ENCODE results near the gene SERPINB13.

SERPINB13 gene, protein sequence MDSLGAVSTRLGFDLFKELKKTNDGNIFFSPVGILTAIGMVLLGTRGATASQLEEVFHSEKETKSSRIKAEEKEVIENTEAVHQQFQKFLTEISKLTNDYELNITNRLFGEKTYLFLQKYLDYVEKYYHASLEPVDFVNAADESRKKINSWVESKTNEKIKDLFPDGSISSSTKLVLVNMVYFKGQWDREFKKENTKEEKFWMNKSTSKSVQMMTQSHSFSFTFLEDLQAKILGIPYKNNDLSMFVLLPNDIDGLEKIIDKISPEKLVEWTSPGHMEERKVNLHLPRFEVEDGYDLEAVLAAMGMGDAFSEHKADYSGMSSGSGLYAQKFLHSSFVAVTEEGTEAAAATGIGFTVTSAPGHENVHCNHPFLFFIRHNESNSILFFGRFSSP

DNA sequence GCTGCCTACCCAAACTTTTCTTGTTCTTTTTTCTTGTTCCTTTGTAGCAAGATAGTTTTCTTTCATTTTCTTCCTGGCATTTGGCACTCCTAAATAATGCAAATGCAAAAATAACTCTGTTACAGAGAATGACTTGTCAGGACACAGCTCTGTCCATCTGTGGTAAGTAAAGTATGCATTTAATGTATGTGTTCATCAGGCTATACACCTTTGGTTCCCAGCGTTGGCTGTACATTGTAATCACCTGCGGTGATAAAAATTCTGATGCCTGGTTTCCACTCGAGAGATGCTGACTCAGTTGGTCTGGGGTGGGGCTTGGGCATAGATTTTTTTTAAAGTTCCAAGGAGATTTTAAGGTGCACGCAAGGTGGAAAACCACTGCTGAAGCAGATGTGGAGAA is at the start of gene SERPINB13:
TSS of gene SERPINB13 (plus strand) at position 378 of the 400 bp plus-strand sequence. CDS start 1,325 bp downstream, outside the sequence.
- no peak for DNase-seq (ENCODE audit: low read depth, low spot score)

DNA sequence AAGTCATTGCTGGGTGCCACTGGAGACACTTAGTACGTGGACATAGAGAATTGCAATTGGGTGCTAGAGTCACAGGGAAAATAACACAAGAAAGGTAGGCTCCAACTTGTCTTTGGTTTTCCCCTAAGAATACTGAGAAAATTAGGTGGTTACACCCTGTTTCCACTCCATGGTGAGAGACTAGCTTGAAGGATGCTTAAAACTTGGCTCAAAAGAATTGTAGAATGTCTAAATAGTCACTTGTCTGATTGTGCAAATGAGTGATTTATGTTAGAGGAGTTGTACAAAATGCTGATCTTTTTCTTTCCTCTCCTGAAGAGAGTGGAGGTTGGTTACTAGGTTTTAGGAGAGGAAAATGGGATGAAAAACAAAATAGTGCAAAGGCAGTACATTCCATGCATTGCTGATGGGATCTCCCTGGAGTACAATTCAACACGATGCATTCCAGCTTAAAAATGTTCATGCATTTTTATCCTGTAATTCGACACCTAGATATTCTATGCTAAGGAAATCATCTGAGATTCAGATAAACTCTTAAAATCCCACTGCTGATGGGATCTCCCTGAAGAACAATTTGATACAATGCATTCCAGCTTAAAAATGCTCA is 47.1 kb upstream of the SERPINB13 start:
- DNase-seq (ENCODE audit: low read depth, low spot score), result no peak

DNA sequence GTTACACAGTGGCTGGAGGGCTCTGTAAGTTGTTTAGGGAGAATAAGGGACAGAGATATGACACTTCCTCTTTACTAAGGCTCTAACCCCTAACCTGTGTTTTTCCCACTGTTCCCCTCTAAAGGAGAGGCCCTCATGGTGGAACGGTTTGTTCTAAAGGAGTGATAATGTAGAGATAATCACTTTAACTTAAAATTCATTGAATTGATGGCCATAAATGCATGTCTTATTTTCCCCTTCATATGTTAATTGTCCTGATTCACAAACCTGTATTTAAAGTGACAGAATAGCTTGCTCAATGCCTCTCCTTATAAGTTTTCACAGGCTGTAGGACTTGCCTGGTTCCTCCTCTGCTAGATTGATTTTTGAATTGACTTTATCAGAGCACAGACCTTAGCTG is 45.1 kb upstream of the SERPINB13 start, which contains the start of gene SERPINB12:
TSS of gene SERPINB12 (plus strand) at position 301 of the 400 bp plus-strand sequence. CDS start 13,791 bp downstream, outside the sequence.
- no peak for DNase-seq (ENCODE audit: low read depth, low spot score)

DNA sequence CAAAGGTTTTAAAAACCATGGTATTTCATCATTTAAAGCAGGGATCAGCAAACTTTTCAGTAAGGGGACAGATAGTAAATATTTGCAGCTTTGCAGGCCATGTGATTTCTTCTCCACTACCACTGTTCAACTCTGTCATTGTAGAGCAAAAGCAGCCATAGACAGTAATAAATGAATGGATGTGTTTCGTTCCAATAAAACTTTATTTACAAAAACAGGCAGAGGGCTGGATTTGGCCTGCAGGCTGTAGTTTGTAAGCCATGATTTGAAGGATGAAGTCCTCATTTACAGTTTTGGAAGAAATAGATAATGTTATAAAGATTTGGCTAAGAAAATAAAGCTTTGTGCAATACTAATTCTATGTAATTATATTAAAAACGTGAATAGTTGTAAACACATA is 43.1 kb upstream of the SERPINB13 start:
- DNase-seq (ENCODE audit: low read depth, low spot score), result no peak

DNA sequence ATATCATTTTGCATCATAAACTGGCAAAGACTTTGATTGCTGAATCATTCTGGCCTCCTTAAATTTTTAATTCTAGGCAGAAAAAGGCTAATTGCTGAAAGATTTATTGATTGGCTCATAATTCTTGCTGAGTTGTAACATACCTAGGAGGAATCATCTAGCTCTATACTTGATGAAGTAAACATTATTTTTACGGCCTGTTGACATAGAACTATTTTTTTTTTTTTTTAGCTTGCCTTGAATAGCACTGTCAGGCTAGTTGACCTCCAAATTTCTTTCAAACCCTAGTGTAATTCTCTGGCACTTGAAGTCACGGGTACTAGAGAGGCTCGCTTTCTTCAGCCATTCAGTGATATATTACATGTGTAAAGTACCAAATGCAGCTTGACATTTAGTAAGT is 42.1 kb upstream of the SERPINB13 start:
- no peak for DNase-seq (ENCODE audit: low read depth, low spot score)

DNA sequence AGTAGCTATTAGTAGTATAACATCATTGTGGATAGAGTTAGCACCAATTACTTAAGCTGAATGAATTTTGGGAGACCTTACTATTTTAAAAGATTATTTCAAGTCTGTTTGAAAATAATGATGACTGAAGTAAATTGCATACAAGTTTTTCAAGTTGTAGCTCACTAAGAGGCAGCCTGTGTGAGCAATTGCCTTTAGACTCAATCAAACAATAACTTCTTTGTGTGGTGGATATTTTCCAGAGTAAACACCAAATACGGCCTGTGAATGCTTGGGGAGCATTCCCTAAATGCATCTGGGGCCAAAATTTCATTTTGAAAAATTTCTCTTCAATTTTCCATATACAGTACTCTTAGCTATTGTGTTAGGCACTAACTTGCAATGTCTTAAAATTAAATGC is 37.1 kb upstream of the SERPINB13 start:
- DNase-seq (ENCODE audit: low read depth, low spot score), result no peak

DNA sequence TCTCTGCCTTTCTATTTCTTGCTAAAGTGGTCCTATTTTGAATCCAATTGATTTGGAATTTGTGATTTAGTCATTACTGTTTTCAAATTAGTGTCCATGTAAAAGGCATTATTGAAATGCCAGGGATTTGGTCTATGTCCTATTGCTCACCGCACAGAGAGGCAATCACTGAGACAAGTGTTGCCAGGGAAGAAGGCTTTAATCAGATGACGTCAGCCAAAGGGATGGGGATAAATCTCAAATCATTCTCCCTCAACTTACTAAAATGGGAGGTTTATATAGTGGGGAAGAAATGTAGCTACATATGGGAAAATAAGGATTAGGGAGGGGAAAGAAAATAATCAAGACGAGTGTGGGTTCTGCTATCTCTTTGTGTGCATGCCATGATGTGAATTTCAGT is 35.4 kb upstream of the SERPINB13 start:
- no peak for DNase-seq (ENCODE audit: low read depth, low spot score)

DNA sequence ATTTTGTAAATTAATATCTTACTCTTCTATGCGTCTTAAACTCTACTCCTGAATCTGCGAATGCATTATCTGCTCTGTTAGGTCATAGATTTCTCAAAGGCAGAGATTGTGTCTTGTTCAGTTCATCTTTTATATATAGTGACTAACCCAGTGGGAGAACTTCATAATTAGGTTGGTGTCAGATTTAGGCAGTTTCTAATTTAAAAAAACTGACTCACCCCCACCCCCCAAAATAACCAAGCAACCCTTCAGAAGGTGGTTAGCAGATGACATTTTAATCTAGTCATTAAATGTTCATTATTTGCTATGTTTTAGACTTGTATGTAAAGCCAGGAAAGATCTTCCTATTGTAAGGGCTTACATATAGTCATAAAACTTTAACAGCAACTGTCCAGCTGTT is 34.6 kb upstream of the SERPINB13 start:
- no peak for DNase-seq (ENCODE audit: low read depth, low spot score)

DNA sequence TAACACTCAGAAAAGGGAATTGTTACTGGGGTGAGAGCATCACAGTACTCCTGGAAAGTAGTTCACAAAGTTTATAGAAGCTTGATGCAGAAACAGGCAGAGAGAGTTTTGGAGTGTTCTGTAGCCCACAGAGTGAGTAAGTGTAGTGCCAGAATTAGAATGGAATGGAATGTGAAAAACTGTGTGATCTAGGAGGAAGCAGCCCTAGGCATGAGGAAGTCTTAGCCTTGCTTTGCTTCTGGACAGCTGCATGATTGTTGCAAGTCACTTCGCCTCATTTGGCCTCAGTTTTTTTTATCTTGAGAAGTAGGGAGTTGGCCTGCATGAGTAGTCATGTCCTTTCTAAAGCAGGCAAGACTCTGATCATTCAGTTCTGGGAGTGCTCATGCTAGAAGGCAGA is 34.1 kb upstream of the SERPINB13 start:
- no peak for DNase-seq (ENCODE audit: low read depth, low spot score)

DNA sequence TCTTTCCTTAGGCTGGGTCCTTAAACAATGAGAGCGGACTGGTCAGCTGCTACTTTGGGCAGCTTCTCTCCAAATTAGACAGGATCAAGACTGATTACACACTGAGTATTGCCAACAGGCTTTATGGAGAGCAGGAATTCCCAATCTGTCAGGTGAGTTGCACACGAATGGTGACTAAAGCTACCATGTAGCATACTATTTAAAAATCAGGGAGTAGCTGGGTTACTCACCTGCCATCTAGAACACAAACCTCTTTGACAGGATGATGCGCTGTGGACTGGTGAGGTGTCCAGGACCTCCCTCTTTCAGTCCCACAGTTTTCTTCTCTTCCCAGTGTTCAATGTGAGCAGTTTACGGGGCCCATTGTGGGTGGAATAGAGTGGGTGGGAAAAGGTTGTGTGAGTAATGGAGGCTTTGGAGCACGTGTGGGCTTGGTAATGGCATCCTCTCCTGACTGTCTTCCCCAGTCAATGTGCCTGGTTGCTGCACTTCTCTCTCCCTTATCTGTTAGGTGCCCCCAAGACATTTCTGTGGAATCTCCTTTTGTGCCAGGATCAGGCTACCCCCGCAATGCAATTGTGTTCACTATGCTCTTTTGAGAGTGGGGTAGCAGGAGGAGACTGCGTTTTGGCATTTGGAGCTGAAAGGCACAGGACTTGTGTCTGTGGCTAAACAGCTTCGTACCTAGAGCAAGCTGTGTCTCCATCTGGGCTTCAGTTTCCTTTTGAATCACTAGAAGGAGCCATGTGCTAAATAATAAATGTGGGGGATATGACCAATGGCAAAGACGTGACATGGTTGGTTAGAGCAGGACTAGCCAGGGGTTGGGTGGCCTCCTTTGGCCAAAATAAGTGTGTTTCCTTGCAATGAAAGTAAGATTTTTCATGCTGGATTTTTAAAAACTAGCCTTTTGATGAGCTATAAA is 27.3 kb upstream of the SERPINB13 start:
- no peak for DNase-seq (ENCODE audit: low read depth, low spot score)

DNA sequence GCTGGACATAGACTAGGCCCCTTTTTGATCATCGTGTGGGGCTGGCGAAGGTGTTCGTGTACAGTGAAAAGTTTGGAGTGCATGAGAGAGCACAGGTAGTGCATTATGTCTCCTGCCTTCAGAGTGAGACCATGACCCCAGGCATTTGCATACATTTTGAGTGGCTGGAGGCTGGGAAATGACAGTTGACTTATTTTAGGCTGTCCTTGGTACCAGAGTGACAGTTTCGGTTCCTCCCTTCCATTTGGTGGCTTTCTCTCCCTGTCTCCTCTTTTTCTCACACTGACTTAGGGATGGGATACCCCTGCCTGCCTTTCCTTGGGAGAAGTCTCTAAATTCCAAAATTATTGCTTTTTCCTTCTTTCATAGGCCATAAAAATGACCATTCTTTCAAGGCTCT is 24.9 kb upstream of the SERPINB13 start:
- no peak for DNase-seq (ENCODE audit: low read depth, low spot score)

DNA sequence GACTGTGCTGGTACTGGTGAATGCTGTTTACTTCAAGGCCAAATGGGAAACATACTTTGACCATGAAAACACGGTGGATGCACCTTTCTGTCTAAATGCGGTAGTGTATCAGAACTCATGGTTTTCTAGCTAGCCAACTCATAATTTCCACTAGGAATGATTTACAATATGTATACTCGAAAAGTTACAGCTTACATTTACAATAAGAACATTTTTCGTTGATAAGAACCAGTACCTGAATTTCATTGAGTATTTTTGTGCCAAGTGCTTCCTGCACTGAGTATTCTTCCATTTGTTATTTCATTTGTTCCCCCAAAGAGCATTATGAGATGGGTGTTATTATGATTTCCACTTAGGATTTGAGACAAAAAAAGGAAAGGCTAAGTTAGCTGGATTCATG is 23.1 kb upstream of the SERPINB13 start:
- DNase-seq (ENCODE audit: low read depth, low spot score), result no peak

DNA sequence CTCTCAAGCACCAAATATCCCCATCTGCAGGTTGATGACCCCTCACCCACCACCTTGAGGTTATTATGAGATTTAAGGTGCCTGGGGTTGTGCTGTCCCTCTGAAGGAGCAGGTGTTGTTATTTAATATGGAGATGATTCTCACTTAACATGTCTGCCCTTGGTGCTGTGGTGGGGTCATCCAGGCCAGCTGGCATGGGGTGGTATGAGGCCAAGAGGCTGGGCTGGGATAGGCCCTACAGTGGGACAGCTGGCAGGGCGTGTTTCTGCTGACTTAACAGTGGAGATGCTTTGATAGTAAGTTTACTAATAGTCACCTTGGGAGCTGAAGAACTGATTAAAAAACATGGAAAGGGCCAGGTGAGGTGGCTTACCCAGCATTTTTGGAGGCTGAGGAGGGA is 22.6 kb upstream of the SERPINB13 start:
- DNase-seq (ENCODE audit: low read depth, low spot score), result no peak

DNA sequence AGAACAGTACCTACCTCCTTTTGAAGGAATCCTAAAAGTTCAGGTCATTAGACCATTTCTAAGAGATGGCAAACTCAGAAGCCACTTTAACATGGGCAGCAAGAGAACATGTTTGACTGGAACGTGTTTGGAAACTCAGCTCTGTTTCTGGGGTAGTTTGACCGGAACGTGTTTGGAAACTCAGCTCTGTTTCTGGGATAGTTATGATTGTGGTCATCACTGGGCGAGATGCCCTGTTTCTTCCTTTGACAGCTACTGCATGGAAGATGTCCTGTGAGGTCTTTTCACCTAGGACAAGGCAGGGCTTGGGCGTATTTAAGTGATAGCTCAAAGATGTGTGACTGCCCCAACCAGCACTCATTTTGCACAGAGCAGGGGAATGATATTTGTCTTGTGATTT is 19.9 kb upstream of the SERPINB13 start:
- no peak for DNase-seq (ENCODE audit: low read depth, low spot score)

DNA sequence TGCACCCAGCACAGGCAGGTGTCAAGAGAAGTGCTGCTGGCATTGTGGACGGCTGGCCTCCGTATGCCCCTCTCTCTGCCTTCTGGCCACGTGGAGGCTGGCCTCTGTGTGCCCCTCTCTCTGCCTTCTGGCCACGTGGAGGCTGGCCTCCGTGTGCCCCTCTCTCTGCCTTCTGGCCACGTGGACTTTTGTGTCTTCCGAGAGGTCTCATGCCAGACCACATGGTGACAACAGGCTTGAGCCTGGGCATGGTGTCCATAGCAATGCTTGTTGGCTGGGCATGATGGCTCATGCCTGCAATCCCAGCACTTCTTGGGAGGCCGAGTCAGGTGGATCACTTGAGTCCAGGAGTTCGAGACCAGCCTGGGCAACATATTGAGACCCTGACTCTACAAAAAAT is 19.3 kb upstream of the SERPINB13 start:
- no peak for DNase-seq (ENCODE audit: low read depth, low spot score)

DNA sequence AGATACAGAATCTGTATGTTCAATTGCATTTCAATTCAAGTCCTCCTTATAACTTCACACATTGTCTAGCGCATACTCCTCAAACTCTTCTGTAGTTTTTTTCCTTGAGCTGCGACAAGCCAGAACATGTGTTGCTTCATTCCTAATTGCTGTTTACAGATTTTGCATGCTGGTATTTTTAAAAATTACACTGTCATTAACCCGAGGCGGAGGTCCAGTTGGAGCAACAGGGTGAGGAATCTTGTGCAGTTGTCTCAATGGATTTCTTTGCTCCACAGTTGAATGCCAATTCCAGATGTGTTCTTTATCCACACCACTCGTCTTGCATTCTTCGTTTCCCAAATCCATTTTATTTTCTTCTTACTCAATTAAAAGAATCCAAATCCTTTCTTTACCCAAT is 16.4 kb upstream of the SERPINB13 start:
- no peak for DNase-seq (ENCODE audit: low read depth, low spot score)

DNA sequence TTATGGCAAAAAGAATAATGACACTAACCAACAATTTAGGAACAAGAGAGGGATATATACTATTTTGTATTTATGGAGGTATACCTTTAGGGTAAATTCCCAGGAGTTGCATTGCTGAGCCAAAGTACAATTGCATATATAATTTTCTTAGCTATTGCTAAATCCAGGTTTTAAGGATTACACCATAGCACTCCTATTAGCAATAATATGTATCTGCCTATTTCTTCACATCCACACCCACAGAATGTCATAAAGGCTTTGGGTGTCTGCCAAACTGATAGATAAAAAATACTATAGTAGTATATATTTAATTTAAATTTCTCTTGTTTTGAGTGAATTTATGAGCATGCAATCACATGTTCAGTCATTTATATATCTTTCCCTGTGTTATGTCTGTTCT is 11.5 kb upstream of the SERPINB13 start:
- no peak for DNase-seq (ENCODE audit: low read depth, low spot score)

DNA sequence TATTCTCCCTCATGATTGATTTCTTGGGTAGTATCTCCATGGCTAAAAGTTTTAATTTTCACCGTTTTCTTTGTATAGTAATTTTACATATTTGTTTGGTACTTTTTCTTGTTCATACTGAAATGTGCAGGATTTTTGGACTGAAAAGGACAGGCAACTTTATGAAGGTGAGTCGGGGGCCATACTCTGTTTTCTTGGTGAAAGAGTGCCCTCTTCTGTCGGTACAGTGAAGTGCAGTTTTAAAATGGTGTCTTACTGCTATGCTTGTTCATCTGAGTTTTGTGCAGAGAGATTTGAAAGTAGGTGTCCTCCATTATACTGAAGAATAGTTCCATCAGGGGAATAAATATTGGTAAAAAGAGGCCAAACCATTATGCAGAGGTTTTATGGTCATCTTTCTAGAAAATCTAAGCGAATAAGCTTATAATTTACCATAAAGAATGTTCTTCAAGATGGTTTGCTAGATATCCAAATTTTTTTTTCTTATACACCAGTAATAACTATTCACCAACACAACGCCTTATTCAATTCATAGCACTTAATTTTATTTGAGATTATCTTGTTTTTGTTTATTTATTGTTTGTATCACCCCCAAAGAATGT is 8.7 kb upstream of the SERPINB13 start:
- peak; percentile 18 for DNase-seq (ENCODE audit: low read depth, low spot score)

DNA sequence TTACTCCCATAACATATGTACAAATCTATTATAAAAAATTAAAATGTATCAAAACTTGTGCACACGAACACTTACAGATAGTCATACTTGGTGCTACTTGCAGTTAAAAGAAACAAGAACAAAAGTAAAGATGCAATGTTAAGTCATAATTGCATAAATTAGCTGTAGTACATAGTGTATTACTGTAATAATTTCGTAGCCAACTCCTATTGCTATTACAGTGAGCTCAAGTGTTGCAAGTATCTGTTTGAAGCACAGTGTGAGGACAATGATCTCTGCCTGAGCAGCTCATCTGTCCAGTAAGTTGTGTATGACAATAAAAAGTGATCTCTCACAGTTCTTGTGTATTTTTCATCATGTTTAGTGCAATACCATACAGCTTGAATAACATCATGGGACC is 7.5 kb upstream of the SERPINB13 start:
- no peak for DNase-seq (ENCODE audit: low read depth, low spot score)

DNA sequence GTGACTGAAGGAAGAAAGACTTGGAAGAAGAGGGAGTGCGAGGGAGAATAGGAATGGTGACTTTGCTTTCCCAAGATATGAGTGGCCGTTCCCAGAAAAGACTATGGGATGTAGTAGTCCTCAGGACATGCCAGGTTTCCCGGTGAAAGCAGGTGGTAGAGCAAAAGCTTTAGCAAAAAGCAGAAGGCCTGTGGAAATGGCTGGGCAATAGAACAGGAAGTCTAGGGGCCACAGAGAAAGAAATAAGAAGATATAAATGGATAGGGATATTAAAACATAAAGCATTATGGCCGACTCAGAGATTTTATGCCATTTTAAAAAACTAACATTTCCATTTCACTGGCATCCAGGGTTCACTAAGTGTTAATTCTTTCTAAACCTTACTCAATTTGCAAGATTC is 1.2 kb upstream of the SERPINB13 start:
- no peak for DNase-seq (ENCODE audit: low read depth, low spot score)

DNA sequence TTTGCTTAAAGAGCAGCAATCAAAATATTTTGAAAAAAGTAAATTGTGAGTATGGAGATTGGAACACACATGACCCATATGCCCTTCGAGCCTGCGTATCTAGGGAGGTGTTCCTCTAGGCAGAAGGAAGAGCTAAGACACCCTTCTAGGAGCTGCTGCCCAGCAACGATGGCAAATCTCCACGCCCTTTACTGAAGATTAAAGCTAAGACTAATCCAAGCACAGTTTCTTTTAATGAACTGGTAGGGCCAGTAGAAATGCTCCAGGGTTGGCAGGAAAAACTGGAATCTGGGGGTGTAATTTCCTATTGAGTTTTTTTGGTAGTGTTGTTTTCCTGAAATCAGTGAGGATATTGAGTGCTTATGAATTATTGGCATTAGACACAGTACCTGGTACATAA is 712 bp upstream of the SERPINB13 start:
- DNase-seq (ENCODE audit: low read depth, low spot score), result no peak

DNA sequence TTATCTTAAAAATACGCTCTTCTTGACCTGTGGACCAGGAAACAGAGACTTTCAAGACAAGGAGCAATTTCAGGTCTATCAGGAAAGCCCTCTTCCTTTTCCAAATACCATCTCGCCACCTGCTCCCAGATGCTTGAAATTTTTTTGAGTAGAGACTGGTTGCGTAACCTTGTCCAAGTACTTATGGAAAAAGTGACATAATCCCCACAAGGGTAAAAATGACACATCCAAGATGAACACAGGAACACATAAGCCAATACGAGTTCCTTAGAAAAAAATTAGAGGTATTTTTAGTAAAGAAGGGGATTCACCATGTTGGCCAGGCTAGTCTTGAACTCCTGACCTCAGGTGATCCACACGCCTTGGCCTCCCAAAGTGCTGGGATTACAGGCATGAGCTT is 1.8 kb downstream of the SERPINB13 start:
- no peak for DNase-seq (ENCODE audit: low read depth, low spot score)

Measured in brain pericyte (primary cell).